ENCODE measurements around the gene PCDHGA2. TPM values are rescaled to one million over a fixed set of nuclear protein-coding genes. Genes with fewer than 3 reads are reported as not detected.
"Not testable (repeated sequence)": the region's sequence is repeated elsewhere in the genome, so short reads cannot be mapped to it uniquely, and the experiment has no call there.

PCDHGA2 gene
- 0.45 TPM for polyA plus RNA-seq (2013, experiment 1 of 2)
- 0.51 TPM for polyA plus RNA-seq (2013, experiment 2 of 2)

GRCh38 chr5:141338538-141339306 lies at the start of gene PCDHGA2:
Gene PCDHGA2 (plus strand): TSS chr5:141338760.
- H3K27ac ChIP-seq (ENCODE audit: low read depth, low read length), result no peak within 1 kb of the TSS
- no peaks in the 10 kb centered on the region for H3K4me1 ChIP-seq (ENCODE audit: insufficient read depth, low read length)
- 80% methylated on average over 27 of the region's 27 CpGs for WGBS
- H3K4me3 ChIP-seq (ENCODE audit: low read length), result no peak within 1 kb of the TSS
- peaks cover 17% of the 10 kb centered on the region for H3K9me3 ChIP-seq (ENCODE audit: insufficient read depth, low read depth, low read length)
- H3K9ac ChIP-seq (ENCODE audit: low read depth, low read length), result no peak within 1 kb of the TSS
- H3K36me3 ChIP-seq (ENCODE audit: insufficient read depth, low read length), result no peaks in the 10 kb centered on the region
- H3K27me3 ChIP-seq (ENCODE audit: insufficient read depth, low read length), result no peaks in the 10 kb centered on the region

GRCh38 chr5:141298376-141298775 lies 40.2 kb upstream of the PCDHGA2 start:
- Histone ChIP-seq H3K36me3 (ENCODE audit: insufficient read depth, low read length) (no peaks in the 10 kb centered on the region), H3K4me1 (ENCODE audit: insufficient read depth, low read length) (no peaks in the 10 kb centered on the region), H3K27ac (ENCODE audit: low read depth, low read length) (no peak overlapping the region), H3K27me3 (ENCODE audit: insufficient read depth, low read length) (no peaks in the 10 kb centered on the region), H3K9ac (ENCODE audit: low read depth, low read length) (no peak overlapping the region), H3K9me3 (ENCODE audit: insufficient read depth, low read depth, low read length) (peaks cover 10% of the 10 kb centered on the region; the same call in 1 of the 2 replicates), H3K4me3 (ENCODE audit: low read length) (no peak overlapping the region)
- WGBS, result 92% methylated on average over 4 of the region's 4 CpGs

GRCh38 chr5:141303756-141304155 lies 34.8 kb upstream of the PCDHGA2 start, which contains the start of gene SLC25A2:
Gene SLC25A2 (minus strand): TSS chr5:141304049. CDS start chr5:141303865, 184 bp downstream.
- Histone ChIP-seq H3K9ac (ENCODE audit: low read depth, low read length) (no peak within 1 kb of the TSS), H3K27me3 (ENCODE audit: insufficient read depth, low read length) (no peaks in the 10 kb centered on the region), H3K4me1 (ENCODE audit: insufficient read depth, low read length) (no peaks in the 10 kb centered on the region), H3K27ac (ENCODE audit: low read depth, low read length) (no peak within 1 kb of the TSS), H3K36me3 (ENCODE audit: insufficient read depth, low read length) (no peaks in the 10 kb centered on the region), H3K4me3 (ENCODE audit: low read length) (no peak within 1 kb of the TSS), H3K9me3 (ENCODE audit: insufficient read depth, low read depth, low read length) (peaks cover 11% of the 10 kb centered on the region; the same call in 1 of the 2 replicates)
- WGBS, result 97% methylated on average over 36 of the region's 36 CpGs

- no peaks in the 10 kb centered on the region for H3K27me3 ChIP-seq (ENCODE audit: insufficient read depth, low read length)
- no peaks in the 10 kb centered on the region for H3K4me1 ChIP-seq (ENCODE audit: insufficient read depth, low read length)
- no peak overlapping the region for H3K27ac ChIP-seq (ENCODE audit: low read depth, low read length)
- H3K36me3 ChIP-seq (ENCODE audit: insufficient read depth, low read length), result no peaks in the 10 kb centered on the region
- no peak overlapping the region for H3K4me3 ChIP-seq (ENCODE audit: low read length)
- WGBS, result 86% methylated on average over 1 of the region's 1 CpG
- H3K9ac ChIP-seq (ENCODE audit: low read depth, low read length), result no peak overlapping the region
- peaks cover 11% of the 10 kb centered on the region; the same call in 1 of the 2 replicates for H3K9me3 ChIP-seq (ENCODE audit: insufficient read depth, low read depth, low read length)
Observed at GRCh38 chr5:141306630-141307029, 31.9 kb upstream of the PCDHGA2 start.

- H3K27me3 ChIP-seq (ENCODE audit: insufficient read depth, low read length), result no peaks in the 10 kb centered on the region
- H3K36me3 ChIP-seq (ENCODE audit: insufficient read depth, low read length), result peaks cover 19% of the 10 kb centered on the region
- no peak overlapping the region for H3K27ac ChIP-seq (ENCODE audit: low read depth, low read length)
- peaks cover 15% of the 10 kb centered on the region for H3K9me3 ChIP-seq (ENCODE audit: insufficient read depth, low read depth, low read length)
- peaks cover 3% of the 10 kb centered on the region; the same call in 1 of the 2 replicates for H3K4me1 ChIP-seq (ENCODE audit: insufficient read depth, low read length)
- H3K9ac ChIP-seq (ENCODE audit: low read depth, low read length), result no peak overlapping the region
- H3K4me3 ChIP-seq (ENCODE audit: low read length), result no peak overlapping the region
Observed at GRCh38 chr5:141313711-141314110, 24.8 kb upstream of the PCDHGA2 start.

DNA sequence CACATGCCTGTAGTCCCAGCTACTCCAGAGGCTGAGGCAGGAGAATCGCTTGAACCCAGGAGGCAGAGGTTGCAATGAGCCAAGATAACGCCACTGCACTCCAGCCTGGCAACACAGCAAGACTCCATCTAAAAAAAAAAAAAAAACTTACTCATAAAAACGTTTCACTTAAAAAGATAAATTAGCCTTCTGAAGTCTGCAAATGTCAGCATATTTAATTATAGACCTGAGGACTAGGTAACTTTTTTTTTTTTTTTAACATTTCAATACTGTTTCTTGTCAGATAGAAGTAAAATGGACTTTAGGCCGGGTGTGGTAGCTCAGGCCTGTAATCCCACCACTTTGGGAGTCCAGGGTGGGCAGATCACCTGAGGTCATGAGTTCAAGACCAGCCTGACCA lies 21.6 kb upstream of the PCDHGA2 start:
- not testable (repeated sequence) for H3K27me3 ChIP-seq (ENCODE audit: insufficient read depth, low read length); H3K9ac ChIP-seq (ENCODE audit: low read depth, low read length); H3K4me3 ChIP-seq (ENCODE audit: low read length); H3K27ac ChIP-seq (ENCODE audit: low read depth, low read length); H3K4me1 ChIP-seq (ENCODE audit: insufficient read depth, low read length)
- WGBS, result 91% methylated on average over 4 of the region's 4 CpGs
- H3K9me3 ChIP-seq (ENCODE audit: insufficient read depth, low read depth, low read length), result peaks cover 29% of the 10 kb centered on the region
- peaks cover 31% of the 10 kb centered on the region for H3K36me3 ChIP-seq (ENCODE audit: insufficient read depth, low read length)

GRCh38 chr5:141319202-141319601 lies 19.4 kb upstream of the PCDHGA2 start:
- 94% methylated on average over 6 of the region's 6 CpGs for WGBS
- Histone ChIP-seq H3K9me3 (ENCODE audit: insufficient read depth, low read depth, low read length) (peaks cover 29% of the 10 kb centered on the region), H3K4me3 (ENCODE audit: low read length) (peak overlapping the region; percentile 93)

GRCh38 chr5:141319699-141320098 lies 18.9 kb upstream of the PCDHGA2 start:
- Histone ChIP-seq H3K4me1 (ENCODE audit: insufficient read depth, low read length) (peaks cover 3% of the 10 kb centered on the region; the same call in 1 of the 2 replicates), H3K4me3 (ENCODE audit: low read length) (peak overlapping the region; percentile 93), H3K9me3 (ENCODE audit: insufficient read depth, low read depth, low read length) (peaks cover 29% of the 10 kb centered on the region), H3K9ac (ENCODE audit: low read depth, low read length) (peak overlapping the region; percentile 99; the same call in 1 of the 2 replicates), H3K27ac (ENCODE audit: low read depth, low read length) (no peak overlapping the region; the same call in 1 of the 2 replicates), H3K36me3 (ENCODE audit: insufficient read depth, low read length) (peaks cover 31% of the 10 kb centered on the region), H3K27me3 (ENCODE audit: insufficient read depth, low read length) (no peaks in the 10 kb centered on the region)
- WGBS, result 79% methylated on average over 5 of the region's 5 CpGs

More at GRCh38 chr5:141319202-141319601, 19.4 kb upstream of the PCDHGA2 start:
- H3K27me3 ChIP-seq (ENCODE audit: insufficient read depth, low read length), result no peaks in the 10 kb centered on the region
- H3K4me1 ChIP-seq (ENCODE audit: insufficient read depth, low read length), result peaks cover 3% of the 10 kb centered on the region; the same call in 1 of the 2 replicates
- H3K9ac ChIP-seq (ENCODE audit: low read depth, low read length), result no peak overlapping the region
- H3K27ac ChIP-seq (ENCODE audit: low read depth, low read length), result no peak overlapping the region
- peaks cover 31% of the 10 kb centered on the region for H3K36me3 ChIP-seq (ENCODE audit: insufficient read depth, low read length)

- Histone ChIP-seq H3K4me3 (ENCODE audit: low read length) (peak within 1 kb of the TSS; percentile 93), H3K27ac (ENCODE audit: low read depth, low read length) (peak within 1 kb of the TSS; percentile 93), H3K9me3 (ENCODE audit: insufficient read depth, low read depth, low read length) (peaks cover 29% of the 10 kb centered on the region), H3K4me1 (ENCODE audit: insufficient read depth, low read length) (peaks cover 3% of the 10 kb centered on the region; the same call in 1 of the 2 replicates), H3K9ac (ENCODE audit: low read depth, low read length) (peak within 1 kb of the TSS; percentile 99), H3K27me3 (ENCODE audit: insufficient read depth, low read length) (no peaks in the 10 kb centered on the region), H3K36me3 (ENCODE audit: insufficient read depth, low read length) (peaks cover 31% of the 10 kb centered on the region)
- WGBS, result 2% methylated on average over 67 of the region's 67 CpGs
Observed at GRCh38 chr5:141320225-141321169, 18.1 kb upstream of the PCDHGA2 start, which contains the start of gene TAF7. Gene TAF7 (minus strand): TSS chr5:141320784. CDS start chr5:141320044, 740 bp downstream.

DNA sequence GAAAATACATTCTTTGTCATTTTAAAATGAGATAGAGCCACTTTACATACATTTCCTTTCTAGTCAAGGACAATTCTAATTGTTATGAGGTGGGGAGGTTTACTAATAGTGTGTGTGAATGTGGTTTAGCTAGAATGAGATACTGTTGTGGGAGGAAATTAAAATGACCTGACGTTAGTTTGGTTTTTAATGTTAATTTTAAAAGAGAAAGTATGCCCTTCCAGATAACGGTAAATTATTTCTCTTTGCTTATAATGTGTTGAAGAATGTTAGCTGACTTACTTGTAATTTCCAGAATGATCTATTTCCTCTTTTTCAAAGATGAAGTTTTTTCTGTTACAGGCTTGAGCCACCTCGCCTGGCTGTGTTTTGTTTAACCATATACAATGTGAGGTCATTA lies 16.3 kb upstream of the PCDHGA2 start:
- 97% methylated on average over 2 of the region's 3 CpGs for WGBS

More for the DNA sequence above, 16.3 kb upstream of the PCDHGA2 start:
- H3K27ac ChIP-seq (ENCODE audit: low read depth, low read length), result no peak overlapping the region
- H3K36me3 ChIP-seq (ENCODE audit: insufficient read depth, low read length), result peaks cover 23% of the 10 kb centered on the region
- H3K9me3 ChIP-seq (ENCODE audit: insufficient read depth, low read depth, low read length), result peaks cover 24% of the 10 kb centered on the region
- peaks cover 3% of the 10 kb centered on the region; the same call in 1 of the 2 replicates for H3K4me1 ChIP-seq (ENCODE audit: insufficient read depth, low read length)
- H3K4me3 ChIP-seq (ENCODE audit: low read length), result no peak overlapping the region
- H3K9ac ChIP-seq (ENCODE audit: low read depth, low read length), result no peak overlapping the region
- no peaks in the 10 kb centered on the region for H3K27me3 ChIP-seq (ENCODE audit: insufficient read depth, low read length)
